Smooth muscle cell of the brain vasculature (primary cell): ENCODE data around the gene RTKN.
"Not testable (repeated sequence)": the region's sequence is repeated elsewhere in the genome, so short reads cannot be mapped to it uniquely, and the experiment has no call there.

Experiments
- DNase-seq: peaks from one replicate; pipeline ENCODE4 v3.0.0-alpha.2; 2012; ENCODE audit warnings: low read depth, low spot score

Gene RTKN

GRCh38 chr2:74461187-74462053, 19.7 kb upstream of the RTKN start:
- DNase-seq = no peak

DNA sequence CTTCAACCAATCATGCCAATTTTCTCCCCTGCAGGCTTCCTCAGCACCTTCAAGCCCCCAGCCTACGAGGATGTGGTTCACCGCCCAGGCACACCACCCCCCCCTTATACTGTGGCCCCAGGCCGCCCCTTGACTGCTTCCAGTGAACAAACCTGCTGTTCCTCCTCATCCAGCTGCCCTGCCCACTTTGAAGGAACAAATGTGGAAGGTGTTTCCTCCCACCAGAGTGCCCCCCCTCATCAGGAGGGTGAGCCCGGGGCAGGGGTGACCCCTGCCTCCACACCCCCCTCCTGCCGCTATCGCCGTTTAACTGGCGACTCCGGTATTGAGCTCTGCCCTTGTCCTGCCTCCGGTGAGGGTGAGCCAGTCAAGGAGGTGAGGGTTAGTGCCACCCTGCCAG, 18.4 kb upstream of the RTKN start:
- not testable (repeated sequence) for DNase-seq

DNA sequence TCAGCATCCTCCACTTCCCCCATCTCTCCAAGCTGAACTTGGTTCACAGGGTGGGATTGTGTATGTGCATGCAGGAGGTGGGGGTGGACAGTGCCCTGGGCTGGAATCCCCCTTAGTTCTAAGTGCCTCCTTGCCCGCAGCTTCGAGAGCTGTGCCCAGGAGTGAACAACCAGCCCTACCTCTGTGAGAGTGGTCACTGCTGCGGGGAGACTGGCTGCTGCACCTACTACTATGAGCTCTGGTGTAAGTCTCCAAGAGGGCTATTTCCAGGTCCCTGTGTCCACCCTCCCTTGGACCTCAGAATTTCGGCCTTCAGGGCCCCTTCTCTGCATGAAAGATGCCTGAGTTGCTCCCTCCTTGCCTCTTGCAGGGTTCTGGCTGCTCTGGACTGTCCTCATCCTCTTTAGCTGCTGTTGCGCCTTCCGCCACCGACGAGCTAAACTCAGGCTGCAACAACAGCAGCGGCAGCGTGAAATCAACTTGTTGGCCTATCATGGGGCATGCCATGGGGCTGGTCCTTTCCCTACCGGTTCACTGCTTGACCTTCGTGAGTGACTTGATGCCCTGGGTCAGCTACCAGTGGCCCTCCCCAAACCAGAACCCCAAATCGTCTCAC, 17.9 kb upstream of the RTKN start:
- DNase-seq = not testable (repeated sequence)

DNA sequence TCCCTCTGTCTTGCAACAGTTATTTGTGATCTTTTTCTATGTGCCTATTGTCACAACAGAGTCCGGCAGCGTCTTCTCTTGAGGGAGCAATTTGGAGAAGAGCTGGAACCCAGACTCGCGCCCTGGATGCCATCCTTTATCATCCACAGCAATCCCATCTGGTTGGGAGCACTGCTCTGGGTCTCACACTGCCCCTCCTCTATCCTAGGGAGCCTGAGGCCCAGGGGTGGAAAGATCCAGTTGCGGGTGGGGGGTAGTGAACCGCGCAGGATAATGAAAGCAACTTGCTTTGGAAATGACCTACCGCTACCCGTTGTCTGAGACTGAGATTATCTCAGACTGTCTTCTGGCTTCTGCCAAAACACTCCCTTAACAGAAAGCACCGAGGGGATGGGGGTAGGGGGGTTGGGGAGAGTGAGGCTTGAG, 17.2 kb upstream of the RTKN start:
- no peak for DNase-seq

DNA sequence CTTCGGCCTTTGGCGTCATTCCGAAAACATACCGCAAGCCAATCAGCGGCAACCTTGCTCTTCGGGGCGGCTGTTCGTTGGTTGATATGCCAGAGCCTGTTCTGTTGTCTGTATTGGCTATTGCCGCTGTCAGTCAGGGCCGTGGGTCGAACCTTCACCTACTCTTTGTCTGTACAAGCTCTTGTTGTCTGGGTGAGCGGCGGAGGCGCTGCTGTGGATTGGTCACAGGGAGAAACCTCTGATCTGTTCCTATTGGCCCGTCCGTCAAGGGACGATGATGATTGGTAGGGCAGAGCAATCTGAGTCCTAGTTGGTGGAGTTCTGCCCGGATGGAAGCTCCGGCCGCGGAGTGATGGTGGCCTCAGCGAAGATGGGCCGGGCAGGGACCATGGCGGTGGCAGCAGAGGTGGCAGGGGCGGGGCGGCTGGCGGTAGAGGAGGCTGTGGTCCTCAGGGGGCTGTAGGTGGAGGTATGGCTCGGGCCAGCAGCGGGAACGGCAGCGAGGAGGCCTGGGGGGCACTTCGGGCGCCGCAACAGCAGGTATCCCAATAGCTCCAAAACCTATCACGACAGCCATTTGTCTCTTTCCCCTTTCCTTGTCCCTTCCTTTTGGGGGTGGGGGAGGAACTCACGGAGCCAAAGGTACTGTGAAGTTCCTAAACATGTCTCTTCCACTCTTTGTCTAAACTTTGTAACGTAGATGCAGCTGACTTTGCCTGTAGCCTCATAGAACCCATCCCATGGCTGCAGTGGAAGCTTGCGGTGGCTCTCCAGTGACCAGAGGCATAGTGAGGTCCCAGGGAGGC, 16.6 kb upstream of the RTKN start, which contains the start of gene WBP1:
Gene WBP1, plus strand, starts transcription at position 307 of the 806 bp plus-strand sequence. Its CDS starts 165 bp downstream, at position 472.
- peak; percentile 100 for DNase-seq

GRCh38 chr2:74457549-74458131, 15.9 kb upstream of the RTKN start:
- DNase-seq = no peak

GRCh38 chr2:74457129-74457548, 15.4 kb upstream of the RTKN start:
- no peak for DNase-seq

- DNase-seq = peak; percentile 97
These were observed 13.1 kb upstream of the RTKN start, which contains the start of gene INO80B for GRCh38 chr2:74454654-74455511. Gene INO80B (plus strand): TSS chr2:74455087. CDS start chr2:74455117, 30 bp downstream.

DNA sequence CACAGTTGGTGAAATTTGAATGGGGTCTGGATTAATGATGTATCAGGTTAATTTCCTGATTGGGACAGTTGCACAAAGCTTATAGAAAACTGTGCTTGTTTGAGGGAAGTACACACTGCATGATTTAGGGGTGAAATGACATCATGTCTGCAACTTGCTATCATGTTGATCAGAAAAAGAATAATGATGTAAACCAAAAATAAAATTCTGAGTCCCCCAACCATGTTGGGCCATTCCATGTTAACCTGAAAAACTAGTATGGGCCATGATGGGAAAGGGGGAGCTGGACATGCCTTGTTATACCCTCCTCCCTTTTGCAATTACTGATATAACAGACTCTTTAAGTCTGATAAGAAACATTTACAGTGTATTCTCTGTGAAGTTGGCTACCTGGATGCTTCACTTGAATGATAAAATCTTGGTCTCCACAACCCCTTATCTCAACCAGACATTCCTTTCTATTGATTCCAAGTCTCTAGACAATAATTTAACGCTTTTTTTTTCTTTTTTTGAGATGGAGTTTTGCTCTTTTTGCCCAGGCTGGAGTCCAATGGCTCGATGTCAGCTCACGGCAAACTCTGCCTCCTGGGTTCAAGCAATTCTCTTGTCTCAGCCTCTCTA, 8.9 kb upstream of the RTKN start:
- DNase-seq = no peak

DNA sequence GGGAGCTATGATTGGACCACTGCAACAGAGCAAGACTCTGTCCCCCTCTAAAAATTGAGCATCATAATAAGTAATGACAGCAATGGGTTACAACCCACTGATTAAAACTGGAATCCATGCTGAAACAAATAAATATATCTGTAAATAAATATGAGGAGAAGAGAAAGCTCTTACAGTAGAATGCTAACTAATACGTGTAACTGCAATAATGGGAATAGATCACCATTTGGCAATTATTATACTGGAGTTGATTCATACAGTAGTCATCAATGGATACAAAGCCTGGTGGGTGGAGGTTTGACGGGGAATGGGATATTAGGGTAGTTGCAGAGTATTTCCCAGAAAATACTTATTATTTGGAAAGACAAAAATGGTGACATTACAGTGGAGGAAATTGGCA, 7.0 kb upstream of the RTKN start:
- DNase-seq = no peak

DNA sequence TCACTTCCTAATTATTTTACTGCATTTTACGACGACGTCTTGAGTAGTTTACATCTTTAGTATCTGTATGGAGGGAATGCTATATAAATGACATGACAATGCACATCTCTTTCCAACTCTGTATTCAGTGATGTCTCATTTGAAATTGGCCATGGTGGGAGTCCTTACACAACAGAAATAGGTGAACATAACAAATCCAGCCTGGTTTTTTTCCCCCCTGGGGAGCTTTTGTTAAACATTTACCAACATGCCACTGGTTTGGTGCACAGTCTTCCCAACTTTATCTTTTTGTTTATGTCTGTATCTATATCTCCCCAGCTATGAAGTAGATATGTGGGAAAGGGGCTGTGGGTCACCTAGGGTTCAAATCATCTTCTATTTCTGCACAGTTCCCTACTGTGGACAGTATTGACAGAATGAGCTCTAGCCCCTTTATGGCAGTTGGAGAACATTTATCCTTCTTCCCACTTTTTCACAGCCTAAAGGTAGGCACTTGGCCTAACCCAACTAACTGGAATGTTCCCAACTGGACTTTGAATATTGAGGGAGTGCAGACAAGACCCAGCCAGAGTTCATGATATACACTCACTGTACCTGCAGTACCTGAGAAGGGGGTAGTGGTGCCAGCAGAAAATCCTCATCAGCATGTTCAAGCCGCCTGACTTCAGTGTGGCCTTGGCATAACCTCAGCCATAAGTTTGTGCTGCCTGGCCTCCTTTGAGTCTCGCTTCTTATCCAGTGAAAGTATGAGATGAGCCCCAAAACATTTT, 5.7 kb upstream of the RTKN start:
- no peak for DNase-seq

DNA sequence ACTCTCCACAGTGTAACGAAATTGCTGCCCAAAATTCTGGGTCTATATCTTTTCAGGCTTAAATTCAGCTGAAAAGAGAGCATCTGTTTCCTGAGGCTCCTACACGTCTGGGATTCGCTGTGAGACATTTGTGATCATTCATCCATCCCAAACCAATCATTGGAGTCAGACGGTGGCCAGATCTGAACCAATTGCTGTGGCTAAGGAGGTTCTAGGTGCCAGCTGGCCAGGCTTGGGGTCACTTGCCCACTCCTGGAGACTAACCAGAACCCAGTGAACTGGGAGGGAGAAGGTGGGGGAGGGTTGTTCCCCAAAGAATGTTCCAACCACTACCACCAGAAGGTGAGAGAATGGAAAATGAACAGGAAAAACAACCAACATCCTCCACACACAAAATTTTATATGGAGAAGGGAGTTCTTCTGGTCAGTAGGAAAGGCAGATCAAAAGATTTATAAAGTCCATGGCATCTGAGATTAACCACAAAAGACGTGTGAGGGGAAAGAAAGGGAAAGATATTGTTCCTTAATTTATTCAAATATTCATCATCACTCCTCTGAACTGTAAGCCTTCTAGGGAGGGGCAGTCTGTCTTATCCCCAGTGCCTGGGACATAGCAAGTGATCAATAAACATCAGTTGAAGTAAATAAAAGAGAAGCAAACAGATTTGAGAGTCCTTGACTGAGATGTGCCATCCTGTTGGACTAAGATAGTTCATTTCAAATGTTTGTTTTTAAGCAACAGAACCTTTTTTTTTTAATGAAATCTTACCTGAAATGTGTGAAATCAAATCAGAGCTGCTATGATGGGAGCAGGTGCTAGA, 3.0 kb upstream of the RTKN start:
- DNase-seq = no peak

GRCh38 chr2:74442483-74443297, 953 bp upstream of the RTKN start:
- not testable (repeated sequence) for DNase-seq

- DNase-seq = no peak
These were observed 507 bp downstream of the RTKN start for GRCh38 chr2:74441170-74441689.

DNA sequence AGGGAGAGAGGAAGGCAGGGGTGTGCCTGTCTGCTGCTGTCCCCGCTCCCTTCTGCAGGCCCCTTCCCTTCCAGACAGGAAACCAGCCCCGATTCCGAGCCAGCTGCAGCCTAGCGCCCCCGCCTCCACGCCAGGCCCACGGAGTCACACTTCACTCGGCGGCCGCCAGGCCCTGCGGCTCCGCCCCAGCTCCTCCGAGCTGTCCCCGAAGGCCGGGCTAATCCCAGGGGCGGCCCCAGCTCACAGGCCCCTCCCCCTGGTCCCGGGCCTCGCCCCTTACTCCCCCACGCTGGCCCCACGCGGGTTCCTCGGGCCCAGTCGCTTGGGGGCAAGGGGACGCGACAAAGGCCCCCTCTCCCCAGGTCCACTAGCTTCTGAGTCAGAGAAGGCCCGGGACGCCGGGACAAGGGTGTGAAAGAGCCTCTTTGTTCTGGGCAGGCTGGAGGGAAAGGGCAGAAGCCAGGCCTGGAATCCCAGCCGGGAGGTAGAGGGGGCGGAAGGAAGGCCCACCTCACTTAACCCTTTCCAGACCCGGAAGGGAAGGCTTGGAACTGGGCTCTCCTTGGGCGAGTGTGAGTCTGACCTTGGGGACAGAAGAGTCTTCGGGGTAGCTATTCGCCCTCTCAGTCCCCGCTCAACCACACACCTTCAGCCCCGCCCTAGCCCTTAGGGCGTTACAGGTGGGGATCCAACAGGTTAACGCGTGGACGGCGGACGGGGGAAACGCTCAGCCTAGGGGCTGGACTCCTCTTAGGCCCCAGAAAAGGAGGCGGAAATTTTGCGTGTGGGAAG, 1.2 kb downstream of the RTKN start:
- DNase-seq = no peak

DNA sequence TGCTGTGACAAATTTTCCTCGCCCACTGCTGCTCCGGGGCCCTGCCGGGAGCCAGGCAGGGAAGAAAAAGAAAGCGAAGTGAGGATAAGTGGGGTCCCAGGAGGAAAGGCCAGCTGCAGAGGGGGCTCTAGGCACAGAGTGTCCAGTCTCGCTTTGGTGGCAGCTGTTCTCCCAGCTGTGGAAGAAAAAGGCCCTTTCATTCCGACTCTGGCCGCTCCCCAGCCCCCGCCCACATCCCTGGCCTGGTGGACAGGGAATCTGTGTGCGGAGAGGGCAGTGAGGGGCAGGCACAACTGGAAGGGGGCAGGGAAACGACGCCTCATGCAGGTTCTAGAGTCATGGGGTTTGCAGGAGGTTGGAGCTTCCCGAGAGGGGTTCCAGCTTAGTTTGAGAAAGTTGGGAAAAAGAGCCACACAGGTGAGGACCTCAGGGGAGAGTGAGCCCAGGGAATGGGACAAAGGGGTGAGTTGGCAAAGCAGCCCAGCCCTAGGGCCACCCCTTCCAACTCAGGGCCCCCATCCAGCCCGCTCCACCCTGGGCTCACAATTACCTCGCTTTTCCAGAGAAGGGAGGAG, 1.8 kb downstream of the RTKN start:
- no peak for DNase-seq
